ENCODE data around the gene CALN1.

DNA sequence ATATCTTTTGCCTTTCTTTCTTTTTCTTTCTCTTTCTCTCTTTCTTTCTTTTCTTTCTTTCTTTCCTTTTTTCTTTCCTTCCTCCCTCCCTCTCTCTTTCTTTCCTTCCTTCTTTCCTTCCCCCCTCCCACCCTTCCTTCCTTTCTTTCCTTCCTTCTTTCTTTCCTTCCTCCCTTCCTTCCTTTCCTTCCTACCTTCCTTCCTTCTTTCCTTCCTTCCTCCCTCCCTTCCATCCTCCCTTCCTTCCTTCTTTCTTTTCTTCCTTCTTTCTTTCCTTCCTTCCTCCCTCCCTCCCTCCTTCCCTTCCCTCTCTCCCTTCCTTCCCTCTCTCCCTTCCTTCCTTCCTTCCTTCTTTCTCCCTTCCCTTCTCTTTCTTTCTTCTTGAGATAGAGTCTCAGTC is 25.5 kb upstream of the CALN1 start:
- no peak for TF ChIP-seq POLR2A (IDR thresholded peaks at IDR 0.05)
- TF ChIP-seq, protein P1, sequence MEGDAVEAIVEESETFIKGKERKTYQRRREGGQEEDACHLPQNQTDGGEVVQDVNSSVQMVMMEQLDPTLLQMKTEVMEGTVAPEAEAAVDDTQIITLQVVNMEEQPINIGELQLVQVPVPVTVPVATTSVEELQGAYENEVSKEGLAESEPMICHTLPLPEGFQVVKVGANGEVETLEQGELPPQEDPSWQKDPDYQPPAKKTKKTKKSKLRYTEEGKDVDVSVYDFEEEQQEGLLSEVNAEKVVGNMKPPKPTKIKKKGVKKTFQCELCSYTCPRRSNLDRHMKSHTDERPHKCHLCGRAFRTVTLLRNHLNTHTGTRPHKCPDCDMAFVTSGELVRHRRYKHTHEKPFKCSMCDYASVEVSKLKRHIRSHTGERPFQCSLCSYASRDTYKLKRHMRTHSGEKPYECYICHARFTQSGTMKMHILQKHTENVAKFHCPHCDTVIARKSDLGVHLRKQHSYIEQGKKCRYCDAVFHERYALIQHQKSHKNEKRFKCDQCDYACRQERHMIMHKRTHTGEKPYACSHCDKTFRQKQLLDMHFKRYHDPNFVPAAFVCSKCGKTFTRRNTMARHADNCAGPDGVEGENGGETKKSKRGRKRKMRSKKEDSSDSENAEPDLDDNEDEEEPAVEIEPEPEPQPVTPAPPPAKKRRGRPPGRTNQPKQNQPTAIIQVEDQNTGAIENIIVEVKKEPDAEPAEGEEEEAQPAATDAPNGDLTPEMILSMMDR (IDR thresholded peaks at IDR 0.05), result no peak
